Cortex of kidney (tissue), 1 donor: Measurements from ENCODE around the gene KANSL1.
"Not testable (repeated sequence)": the region's sequence is repeated elsewhere in the genome, so short reads cannot be mapped to it uniquely, and the experiment has no call there.

ENCODE experiments used
- DNase-seq: peaks from one replicate; lab custom pipeline; 2025; lab: John Stamatoyannopoulos, UW

The KANSL1 gene, protein sequence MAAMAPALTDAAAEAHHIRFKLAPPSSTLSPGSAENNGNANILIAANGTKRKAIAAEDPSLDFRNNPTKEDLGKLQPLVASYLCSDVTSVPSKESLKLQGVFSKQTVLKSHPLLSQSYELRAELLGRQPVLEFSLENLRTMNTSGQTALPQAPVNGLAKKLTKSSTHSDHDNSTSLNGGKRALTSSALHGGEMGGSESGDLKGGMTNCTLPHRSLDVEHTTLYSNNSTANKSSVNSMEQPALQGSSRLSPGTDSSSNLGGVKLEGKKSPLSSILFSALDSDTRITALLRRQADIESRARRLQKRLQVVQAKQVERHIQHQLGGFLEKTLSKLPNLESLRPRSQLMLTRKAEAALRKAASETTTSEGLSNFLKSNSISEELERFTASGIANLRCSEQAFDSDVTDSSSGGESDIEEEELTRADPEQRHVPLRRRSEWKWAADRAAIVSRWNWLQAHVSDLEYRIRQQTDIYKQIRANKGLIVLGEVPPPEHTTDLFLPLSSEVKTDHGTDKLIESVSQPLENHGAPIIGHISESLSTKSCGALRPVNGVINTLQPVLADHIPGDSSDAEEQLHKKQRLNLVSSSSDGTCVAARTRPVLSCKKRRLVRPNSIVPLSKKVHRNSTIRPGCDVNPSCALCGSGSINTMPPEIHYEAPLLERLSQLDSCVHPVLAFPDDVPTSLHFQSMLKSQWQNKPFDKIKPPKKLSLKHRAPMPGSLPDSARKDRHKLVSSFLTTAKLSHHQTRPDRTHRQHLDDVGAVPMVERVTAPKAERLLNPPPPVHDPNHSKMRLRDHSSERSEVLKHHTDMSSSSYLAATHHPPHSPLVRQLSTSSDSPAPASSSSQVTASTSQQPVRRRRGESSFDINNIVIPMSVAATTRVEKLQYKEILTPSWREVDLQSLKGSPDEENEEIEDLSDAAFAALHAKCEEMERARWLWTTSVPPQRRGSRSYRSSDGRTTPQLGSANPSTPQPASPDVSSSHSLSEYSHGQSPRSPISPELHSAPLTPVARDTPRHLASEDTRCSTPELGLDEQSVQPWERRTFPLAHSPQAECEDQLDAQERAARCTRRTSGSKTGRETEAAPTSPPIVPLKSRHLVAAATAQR (N-terminal part only)

GRCh38 chr17:46193151-46193625 lies at the start of gene KANSL1:
KANSL1 (minus strand) TSS chr17:46193429; CDS start chr17:46172143, 21,286 bp downstream.
- DNase-seq, result peak; percentile 69

- not testable (repeated sequence) for DNase-seq
These were observed 38.1 kb upstream of the KANSL1 start for GRCh38 chr17:46231359-46231758.

- DNase-seq, result peak; percentile 37
These were observed 32.1 kb upstream of the KANSL1 start for GRCh38 chr17:46225274-46225794.

DNA sequence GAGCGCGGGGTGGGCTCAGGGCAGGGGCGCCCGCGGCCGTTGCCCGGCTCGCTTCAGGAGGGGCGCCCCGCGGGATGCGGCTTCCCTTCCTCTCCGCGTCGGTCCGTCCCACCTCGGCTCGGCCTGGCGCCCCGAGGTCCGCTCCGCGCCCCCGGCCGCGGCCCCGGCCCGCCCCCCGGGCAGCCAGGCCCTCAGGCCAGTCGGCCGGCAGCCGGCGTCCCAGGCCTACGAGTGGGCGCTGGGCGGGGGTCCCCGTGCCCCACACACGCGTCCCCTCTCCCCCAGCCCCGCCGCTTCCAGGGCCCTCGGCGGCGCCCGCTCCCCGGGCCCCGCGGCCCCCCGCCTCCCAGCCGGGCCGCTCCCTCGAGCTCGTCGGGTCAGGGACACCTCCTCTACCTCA lies 31.6 kb upstream of the KANSL1 start:
- not testable (repeated sequence) for DNase-seq

GRCh38 chr17:46223041-46223440 lies 29.8 kb upstream of the KANSL1 start:
- not testable (repeated sequence) for DNase-seq

- DNase-seq, result no peak
These were observed 23.5 kb upstream of the KANSL1 start for GRCh38 chr17:46216682-46217081.

GRCh38 chr17:46212634-46213435 lies 19.6 kb upstream of the KANSL1 start:
- no peak for DNase-seq

- no peak for DNase-seq
These were observed 15.8 kb upstream of the KANSL1 start for GRCh38 chr17:46208997-46209396.

DNA sequence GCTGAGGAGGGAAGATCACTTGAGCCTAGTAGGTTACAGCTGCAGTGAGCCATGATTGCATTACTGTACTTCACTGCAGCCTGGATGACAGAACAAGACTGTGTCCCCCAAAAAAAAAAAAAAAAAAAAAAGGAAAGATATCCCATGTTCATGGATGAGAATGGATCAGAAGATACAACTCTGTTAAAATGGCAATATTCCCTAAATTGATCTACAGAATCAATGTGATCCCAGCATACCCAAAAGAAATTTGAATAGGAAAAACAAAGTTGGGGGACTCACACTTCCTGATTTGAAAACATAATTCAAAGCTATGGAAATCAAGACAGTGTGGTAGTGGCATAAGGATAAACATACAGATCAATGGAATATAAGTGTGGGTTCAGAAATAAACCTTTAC lies 12.7 kb upstream of the KANSL1 start:
- DNase-seq, result no peak

DNA sequence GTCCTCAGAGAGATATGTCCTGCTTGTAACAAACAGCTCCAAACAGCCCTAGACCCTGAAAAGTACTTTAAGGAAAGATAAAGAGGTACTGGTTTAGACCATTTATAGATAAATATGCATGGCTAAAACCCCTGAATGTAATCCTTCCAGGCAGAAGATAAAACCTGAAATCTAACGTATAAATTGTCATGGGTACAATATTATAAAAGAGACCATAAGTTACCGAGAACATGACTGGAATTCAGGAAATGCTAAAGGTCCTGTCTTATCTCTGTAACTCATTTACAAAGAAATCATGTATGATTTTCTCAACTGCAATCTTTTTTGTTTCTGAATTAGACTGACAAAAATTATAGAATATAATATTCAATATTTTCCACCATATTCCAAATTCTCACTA lies 9.2 kb upstream of the KANSL1 start:
- no peak for DNase-seq

DNA sequence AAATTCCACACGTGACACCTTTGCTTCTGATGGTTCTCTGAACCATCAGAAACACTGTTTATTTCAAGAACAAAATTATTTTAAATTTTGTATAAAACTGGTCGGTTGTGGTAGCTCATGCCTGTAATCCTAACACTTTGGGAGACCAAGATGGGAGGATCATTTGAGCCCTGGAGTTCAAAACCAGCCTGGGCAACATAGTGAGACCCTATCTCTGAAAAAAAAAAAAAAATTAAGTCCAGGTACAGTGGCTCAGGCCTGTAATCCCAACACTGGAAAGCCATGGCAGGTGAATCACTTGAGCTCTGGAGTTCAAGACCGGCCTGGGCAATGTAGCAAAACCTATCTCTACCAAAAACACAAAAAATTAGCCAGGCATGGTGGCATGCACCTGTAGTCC lies 8.3 kb upstream of the KANSL1 start:
- no peak for DNase-seq

GRCh38 chr17:46200197-46200596 lies 7.0 kb upstream of the KANSL1 start:
- no peak for DNase-seq

DNA sequence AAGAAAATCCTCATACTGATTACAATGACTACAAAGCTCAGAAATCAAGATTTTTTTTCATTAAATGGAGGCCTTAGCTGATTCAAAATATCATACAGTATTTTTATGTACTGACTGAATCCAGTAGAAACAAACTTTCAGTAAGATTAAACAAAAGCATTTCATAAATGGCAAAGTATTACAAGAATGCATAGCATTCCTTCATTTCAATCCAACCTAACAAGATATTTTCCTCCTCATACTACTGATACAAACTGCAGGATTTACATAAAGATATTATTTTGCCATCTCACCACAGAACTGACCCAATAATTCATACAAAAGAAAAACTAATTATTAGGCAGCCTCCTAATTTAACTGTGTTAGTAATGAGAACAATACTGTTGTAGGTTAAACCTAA lies 6.2 kb upstream of the KANSL1 start:
- no peak for DNase-seq

DNA sequence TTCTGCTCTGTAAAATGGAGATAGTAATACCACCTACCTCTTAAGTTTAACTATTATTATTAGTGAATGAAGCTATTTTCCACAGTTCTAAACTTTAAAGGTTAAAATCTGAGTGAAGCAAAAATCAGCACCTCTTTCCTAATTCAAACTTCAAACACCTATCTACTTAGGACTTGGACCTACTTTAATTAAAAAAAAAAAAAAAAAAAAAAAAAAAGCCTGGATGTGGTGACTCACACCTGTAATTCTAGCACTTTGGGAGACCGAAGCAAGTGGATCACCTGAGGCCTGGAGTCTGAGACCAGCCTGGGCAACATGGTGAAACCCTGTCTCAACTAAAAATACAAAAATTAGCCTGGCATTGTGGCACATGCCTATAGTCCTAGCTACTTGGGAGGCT lies 5.0 kb upstream of the KANSL1 start:
- DNase-seq, result no peak

- DNase-seq, result no peak
These were observed 4.3 kb upstream of the KANSL1 start for GRCh38 chr17:46197530-46197929.

DNA sequence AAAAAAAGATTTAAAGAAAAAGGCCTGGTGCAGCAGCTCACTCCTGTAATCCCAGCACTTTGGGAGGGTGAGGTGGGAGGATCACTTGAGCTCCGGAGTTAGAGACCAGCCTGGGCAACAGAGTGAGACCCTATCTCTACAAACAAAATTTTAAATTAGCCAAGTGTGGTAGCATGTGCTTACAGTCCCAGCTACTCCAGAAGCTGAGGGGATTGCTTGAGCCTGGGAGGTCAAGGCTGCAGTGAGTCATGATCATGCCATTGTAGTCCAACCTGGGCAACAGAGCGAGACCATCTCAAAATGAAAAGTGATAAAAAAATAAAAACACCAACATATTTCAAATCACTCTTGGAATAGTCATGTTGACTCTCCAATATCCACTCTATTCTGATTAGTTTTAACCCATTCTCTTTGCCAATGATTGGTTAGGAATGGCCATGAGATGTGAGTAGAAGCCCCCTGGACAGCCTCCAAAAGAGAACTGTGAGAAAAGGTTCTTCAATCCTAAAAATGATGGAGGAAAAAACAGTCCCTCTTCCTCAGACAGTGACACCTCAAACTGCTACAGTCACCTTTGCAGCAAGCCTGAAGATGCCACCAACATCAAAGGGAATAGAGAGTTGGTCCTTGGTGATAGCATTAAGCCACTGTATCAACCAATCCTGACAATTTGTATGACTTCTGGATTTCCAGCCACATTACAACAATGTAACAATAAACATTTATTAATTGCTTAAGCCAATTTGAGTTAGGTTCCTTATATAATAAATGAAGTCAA lies 2.9 kb upstream of the KANSL1 start:
- no peak for DNase-seq

GRCh38 chr17:46195217-46195855 lies 2.1 kb upstream of the KANSL1 start:
- no peak for DNase-seq

- no peak for DNase-seq
These were observed 1.4 kb upstream of the KANSL1 start for GRCh38 chr17:46194393-46195216.
